Measurements from ENCODE around the gene GRK5. TPM values are rescaled to one million over a fixed set of nuclear protein-coding genes. Genes with fewer than 3 reads are reported as not detected.

GRK5 gene
- total and polyA plus RNA-seq, 2 donors from 2014 or later, result 7.3 to 18.7 TPM

DNA sequence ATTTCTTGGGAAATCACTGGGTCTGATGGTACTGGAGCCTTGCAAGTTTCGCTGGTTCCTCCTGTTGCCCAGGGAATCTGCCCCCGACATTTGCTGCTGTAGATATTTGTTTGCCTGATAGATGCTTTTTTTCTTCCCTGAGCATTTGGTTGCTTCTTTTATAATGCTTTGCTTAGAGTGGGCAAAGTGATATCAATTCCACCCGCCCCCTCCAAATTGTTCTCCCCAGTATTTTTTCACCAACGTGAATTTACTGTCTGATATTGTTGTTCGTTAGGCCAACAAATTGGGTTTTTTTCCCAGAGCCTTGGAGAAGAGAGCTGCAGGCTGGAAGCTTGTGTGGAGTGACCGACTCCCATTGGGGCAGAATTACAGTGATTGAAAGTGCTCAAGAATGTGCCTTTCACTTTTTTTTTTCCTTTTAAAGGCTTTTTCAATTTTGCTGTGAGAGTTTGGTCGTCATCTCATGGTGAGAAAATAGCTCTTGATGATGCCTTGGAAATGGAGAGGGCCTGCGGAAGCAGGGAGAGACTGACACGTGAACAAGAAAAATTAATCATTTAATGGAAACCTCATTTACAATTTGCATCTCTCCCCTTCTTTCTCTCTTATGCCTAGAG lies 2.5 kb downstream of the GRK5 start:
- Histone ChIP-seq H3K9me3 (ENCODE audit: control insufficient read depth in 2 of 3, insufficient read depth in 1 of 3, low read length in 3 of 3) (no peaks in the 10 kb centered on the region), H3K9ac (ENCODE audit: low read length in 3 of 3) (peak overlapping the region in 1 of 3 donors; percentile 26), H3K27ac (ENCODE audit: low read depth in 2 of 2, low read length in 2 of 2) (no peak overlapping the region), H3K4me3 (ENCODE audit: low read length in 3 of 3) (peak overlapping the region in 2 of 3 donors; percentile 37 to 83), H3K36me3 (ENCODE audit: control insufficient read depth in 2 of 3, insufficient read depth in 3 of 3, low read length in 3 of 3) (no peaks in the 10 kb centered on the region), H3K27me3 (ENCODE audit: control insufficient read depth, insufficient read depth, low read length) (no peaks in the 10 kb centered on the region), H3K4me1 (ENCODE audit: control insufficient read depth in 2 of 3, insufficient read depth in 2 of 3, low read depth in 1 of 3, low read length in 3 of 3) (peaks cover 0 to 13% (median 2%) of the 10 kb centered on the region in 3 donors)
- FAIRE-seq (no peak), DNase-seq (no peak)
- TF ChIP-seq, protein P1, sequence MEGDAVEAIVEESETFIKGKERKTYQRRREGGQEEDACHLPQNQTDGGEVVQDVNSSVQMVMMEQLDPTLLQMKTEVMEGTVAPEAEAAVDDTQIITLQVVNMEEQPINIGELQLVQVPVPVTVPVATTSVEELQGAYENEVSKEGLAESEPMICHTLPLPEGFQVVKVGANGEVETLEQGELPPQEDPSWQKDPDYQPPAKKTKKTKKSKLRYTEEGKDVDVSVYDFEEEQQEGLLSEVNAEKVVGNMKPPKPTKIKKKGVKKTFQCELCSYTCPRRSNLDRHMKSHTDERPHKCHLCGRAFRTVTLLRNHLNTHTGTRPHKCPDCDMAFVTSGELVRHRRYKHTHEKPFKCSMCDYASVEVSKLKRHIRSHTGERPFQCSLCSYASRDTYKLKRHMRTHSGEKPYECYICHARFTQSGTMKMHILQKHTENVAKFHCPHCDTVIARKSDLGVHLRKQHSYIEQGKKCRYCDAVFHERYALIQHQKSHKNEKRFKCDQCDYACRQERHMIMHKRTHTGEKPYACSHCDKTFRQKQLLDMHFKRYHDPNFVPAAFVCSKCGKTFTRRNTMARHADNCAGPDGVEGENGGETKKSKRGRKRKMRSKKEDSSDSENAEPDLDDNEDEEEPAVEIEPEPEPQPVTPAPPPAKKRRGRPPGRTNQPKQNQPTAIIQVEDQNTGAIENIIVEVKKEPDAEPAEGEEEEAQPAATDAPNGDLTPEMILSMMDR (IDR thresholded peaks at IDR 0.05; ENCODE audit: borderline replicate concordance, extremely low read depth, insufficient read depth), result no peak
- intact Hi-C loops (cut with DNase I), result loop anchor here (10.0 kb wide), 1 partner anchor 235 kb away; no protein-coding TSS in a partner anchor

DNA sequence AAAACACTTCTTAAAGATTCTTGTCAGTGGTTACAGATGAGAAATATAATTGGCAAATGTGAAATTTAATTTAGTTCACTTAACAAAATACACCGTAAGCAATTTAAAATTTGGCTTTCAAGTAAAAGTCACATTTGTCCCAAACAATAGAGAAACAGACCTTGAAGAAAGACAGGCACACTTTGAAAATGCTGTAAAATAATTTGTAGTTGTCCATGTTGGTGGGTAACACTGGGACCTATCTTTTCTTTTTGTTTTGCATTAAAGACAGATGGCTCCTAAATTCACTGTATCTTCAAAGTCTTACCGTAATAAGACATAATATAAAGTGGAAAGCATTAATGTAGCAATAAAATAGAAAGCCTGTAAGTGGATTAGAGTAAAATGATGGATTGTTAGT lies 3.3 kb downstream of the GRK5 start:
- Histone ChIP-seq H3K36me3 (ENCODE audit: control insufficient read depth in 2 of 3, insufficient read depth in 3 of 3, low read length in 3 of 3) (no peaks in the 10 kb centered on the region), H3K27ac (ENCODE audit: low read depth in 2 of 2, low read length in 2 of 2) (no peak overlapping the region), H3K4me1 (ENCODE audit: control insufficient read depth in 2 of 3, insufficient read depth in 2 of 3, low read depth in 1 of 3, low read length in 3 of 3) (peaks cover 0 to 13% (median 2%) of the 10 kb centered on the region in 3 donors), H3K9ac (ENCODE audit: low read length in 3 of 3) (no peak overlapping the region), H3K27me3 (ENCODE audit: control insufficient read depth, insufficient read depth, low read length) (no peaks in the 10 kb centered on the region), H3K4me3 (ENCODE audit: low read length in 3 of 3) (no peak overlapping the region), H3K9me3 (ENCODE audit: control insufficient read depth in 2 of 3, insufficient read depth in 1 of 3, low read length in 3 of 3) (no peaks in the 10 kb centered on the region)
- no peak for DNase-seq
- no peak for FAIRE-seq
- intact Hi-C loops (cut with DNase I), result no loop called here
- TF ChIP-seq, protein P1 (IDR thresholded peaks at IDR 0.05; ENCODE audit: borderline replicate concordance, extremely low read depth, insufficient read depth), result no peak

DNA sequence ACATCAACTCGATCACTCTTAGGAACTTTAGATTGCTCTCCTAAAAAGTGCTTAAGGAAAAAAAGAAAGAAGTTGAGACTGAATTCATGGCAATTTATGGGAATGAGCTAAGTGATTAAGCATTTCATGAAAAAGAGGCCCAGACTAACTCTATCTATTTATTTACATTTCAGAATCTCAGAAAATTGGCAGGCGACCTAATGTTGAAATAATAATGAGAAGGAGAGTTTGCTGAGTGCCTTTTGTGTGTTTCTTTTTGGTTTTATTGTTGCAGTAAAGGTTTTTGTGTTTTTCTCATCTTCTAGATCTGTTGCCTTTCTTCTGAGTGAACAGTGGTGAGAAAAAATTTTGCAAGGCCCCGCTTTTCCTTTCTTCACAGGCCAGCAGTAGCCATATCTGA lies 3.8 kb downstream of the GRK5 start:
- intact Hi-C loops (cut with DNase I), result no loop called here
- H3K9ac ChIP-seq (ENCODE audit: low read length in 3 of 3), result no peak overlapping the region
- no peaks in the 10 kb centered on the region for H3K36me3 ChIP-seq (ENCODE audit: control insufficient read depth in 2 of 3, insufficient read depth in 3 of 3, low read length in 3 of 3)
- no peak for FAIRE-seq
- H3K27me3 ChIP-seq (ENCODE audit: control insufficient read depth, insufficient read depth, low read length), result no peaks in the 10 kb centered on the region
- no peak overlapping the region for H3K4me3 ChIP-seq (ENCODE audit: low read length in 3 of 3)
- DNase-seq, result peak in 1 of 5 donors; percentile 65
- peaks cover 0 to 8% (median 2%) of the 10 kb centered on the region in 3 donors for H3K4me1 ChIP-seq (ENCODE audit: control insufficient read depth in 2 of 3, insufficient read depth in 2 of 3, low read depth in 1 of 3, low read length in 3 of 3)
- no peaks in the 10 kb centered on the region for H3K9me3 ChIP-seq (ENCODE audit: control insufficient read depth in 2 of 3, insufficient read depth in 1 of 3, low read length in 3 of 3)
- TF ChIP-seq, protein P1 (IDR thresholded peaks at IDR 0.05; ENCODE audit: borderline replicate concordance, extremely low read depth, insufficient read depth), result no peak
- no peak overlapping the region for H3K27ac ChIP-seq (ENCODE audit: low read depth in 2 of 2, low read length in 2 of 2)
